GM23338 (cell line): ENCODE results near the gene BRICD5. TPM values are rescaled to one million over a fixed set of nuclear protein-coding genes. Genes with fewer than 3 reads are reported as not detected.
A peak's percentile ranks its signal among the peaks of the same experiment; 100 is the strongest.

Experiments
- ATAC-seq: fragments of 200-7000 bp; cut with Tn5 transposase; 3 replicates; pipeline ENCODE4 v1.9.1; 2020
- DNase-seq: peaks from one replicate; pipeline ENCODE4 v3.0.0-alpha.2; 2015; ENCODE audit warnings: low spot score
- H2AFZ ChIP-seq: fragments of 200-600 bp; sonication (generic); 2 replicates; pipeline ENCODE4 v1.8.0; 2016; ENCODE audit warnings: antibody characterized with exemption, mild to moderate bottlenecking, moderate library complexity
- H3F3A ChIP-seq: fragments of 200-600 bp; sonication (generic); replicated peaks from 2 replicates; pipeline ENCODE4 v1.8.0; 2017; ENCODE audit warnings: antibody characterized with exemption, mixed run types, low read depth
- H3K27ac ChIP-seq: fragments of 200-600 bp; sonication (generic); 2 replicates; pipeline ENCODE4 v1.6.1; 2016; ENCODE audit warnings: low read depth
- H3K27me3 ChIP-seq: fragments of 200-600 bp; sonication (generic); 2 replicates; pipeline ENCODE4 v1.8.0; 2016; ENCODE audit warnings: mild to moderate bottlenecking, mixed run types, moderate library complexity; ENCODE audit not compliant: insufficient read depth
- H3K36me3 ChIP-seq: fragments of 200-600 bp; sonication (generic); 2 replicates; pipeline ENCODE4 v1.8.0; 2016; ENCODE audit warnings: mild to moderate bottlenecking; ENCODE audit not compliant: insufficient read depth
- H3K4me1 ChIP-seq: fragments of 200-600 bp; sonication (generic); 2 replicates; pipeline ENCODE4 v1.8.0; 2016; ENCODE audit warnings: mild to moderate bottlenecking, moderate library complexity; ENCODE audit not compliant: insufficient read depth
- H3K4me2 ChIP-seq: fragments of 200-600 bp; sonication (generic); 2 replicates; pipeline ENCODE4 v1.7.1; 2017; ENCODE audit warnings: mixed run types
- H3K4me3 ChIP-seq: fragments of 200-600 bp; sonication (generic); 2 replicates; pipeline ENCODE4 v1.6.1; 2016; ENCODE audit warnings: mixed run types
- H3K79me2 ChIP-seq: fragments of 200-600 bp; sonication (generic); replicated peaks from 2 replicates; pipeline ENCODE4 v1.8.0; 2017; ENCODE audit warnings: mild to moderate bottlenecking; ENCODE audit not compliant: insufficient read depth
- H3K9me2 ChIP-seq: fragments of 200-600 bp; sonication (generic); 2 replicates; pipeline ENCODE4 v1.8.0; 2017; ENCODE audit not compliant: insufficient read depth
- H4K20me1 ChIP-seq: fragments of 200-600 bp; sonication (generic); replicated peaks from 2 replicates; pipeline ENCODE4 v1.8.0; 2017; ENCODE audit warnings: mild to moderate bottlenecking; ENCODE audit not compliant: insufficient read depth
- H3K27ac Mint-ChIP-seq: 2 replicates; pipeline ENCODE4 v1.8.0; 2020; ENCODE audit warnings: inconsistent platforms, mild to moderate bottlenecking, moderate library complexity, mixed read lengths
- H3K27me3 Mint-ChIP-seq: 3 replicates; pipeline ENCODE4 v1.8.0; 2022; ENCODE audit warnings: low read depth, mild to moderate bottlenecking, moderate library complexity, mixed read lengths, inconsistent platforms; ENCODE audit not compliant: insufficient read depth, poor library complexity
- H3K36me3 Mint-ChIP-seq: 3 replicates; pipeline ENCODE4 v1.8.0; 2021; ENCODE audit warnings: low read depth, mild to moderate bottlenecking, inconsistent platforms, moderate library complexity, mixed read lengths
- H3K4me1 Mint-ChIP-seq: 3 replicates; pipeline ENCODE4 v1.8.0; 2020; ENCODE audit warnings: mild to moderate bottlenecking, inconsistent platforms, mixed read lengths
- H3K4me3 Mint-ChIP-seq: 3 replicates; pipeline ENCODE4 v1.8.0; 2021; ENCODE audit warnings: moderate library complexity, mild to moderate bottlenecking, inconsistent platforms, mixed read lengths
- H3K9me3 Mint-ChIP-seq: 3 replicates; pipeline ENCODE4 v1.8.0; 2020; ENCODE audit warnings: moderate library complexity, mild to moderate bottlenecking, inconsistent platforms, mixed read lengths
- CREB1 ChIP-seq: fragments of 250-450 bp; sonication (Bioruptor Pico); IDR thresholded peaks from 2 replicates; pipeline ENCODE4 v1.5.0; 2020; ENCODE audit warnings: low read depth, mild to moderate bottlenecking, moderate library complexity
- ETS1 ChIP-seq: IDR thresholded peaks from 2 replicates; pipeline ENCODE4 v1.6.1; 2016; ENCODE audit warnings: antibody characterized with exemption
- EZH2 ChIP-seq: fragments of 200-600 bp; sonication (generic); IDR thresholded peaks from one replicate; pipeline ENCODE4 v1.8.0; 2017; ENCODE audit warnings: antibody characterized with exemption, mild to moderate bottlenecking, low read depth; ENCODE audit not compliant: unreplicated experiment
- EZH2phosphoT487 ChIP-seq: fragments of 200-600 bp; sonication (generic); IDR thresholded peaks from one replicate; pipeline ENCODE4 v1.8.1; 2018; ENCODE audit warnings: antibody characterized with exemption; ENCODE audit not compliant: unreplicated experiment
- JUNB ChIP-seq: IDR thresholded peaks from one replicate; pipeline ENCODE4 v1.6.1; 2016; ENCODE audit warnings: antibody characterized with exemption; ENCODE audit not compliant: unreplicated experiment
- NANOG ChIP-seq: IDR thresholded peaks from 2 replicates; pipeline ENCODE4 v1.6.1; 2016; ENCODE audit warnings: antibody characterized with exemption, borderline replicate concordance
- POLR2AphosphoS5 ChIP-seq: IDR thresholded peaks from 2 replicates; pipeline ENCODE4 v1.6.1; 2016; ENCODE audit warnings: antibody characterized with exemption, low read depth
- STAT1 ChIP-seq: IDR thresholded peaks from one replicate; pipeline ENCODE4 v1.6.1; 2016; ENCODE audit warnings: antibody characterized with exemption; ENCODE audit not compliant: unreplicated experiment
- ZNF114 ChIP-seq: fragments of 250-450 bp; sonication (Bioruptor Pico); IDR thresholded peaks from 2 replicates; pipeline ENCODE4 v1.5.0; 2020; ENCODE audit warnings: mild to moderate bottlenecking, moderate library complexity
- ZNF331 ChIP-seq: fragments of 250-450 bp; sonication (Bioruptor Pico); IDR thresholded peaks from 2 replicates; pipeline ENCODE4 v1.5.0; 2020; ENCODE audit warnings: low read depth, mild to moderate bottlenecking, moderate library complexity
- ZNF462 ChIP-seq: fragments of 250-450 bp; sonication (Bioruptor Pico); IDR thresholded peaks from 2 replicates; pipeline ENCODE4 v1.5.0; 2020; ENCODE audit warnings: mild to moderate bottlenecking, moderate library complexity
- polyA plus RNA-seq: library from polyadenylated mRNA; unstranded; fragments of >200 nt; fragmentation: Nextera tagmentation; extraction: Ambion mirVana; gene quantifications from 2 replicates; pipeline ENCODE4 v1.2.1, GENCODE V29; 2016
- total RNA-seq: library from RNA; depleted of rRNA; stranded (reverse); fragments of >200 nt; shearing (Covaris generic); gene quantifications from 2 replicates; pipeline ENCODE4 v1.2.3, GENCODE V29; 2014
- TF ChIP-seq, protein P1 (sequence below), 2 experiments: fragments of 200-600 bp in 1 of 2; sonication (generic) in 1 of 2; conservative IDR thresholded peaks; 2 replicates each; pipeline versions ENCODE4 v1.5.1 to v1.6.1; 2016 to 2017; ENCODE audit warnings: antibody characterized with exemption in 2 of 2, low read depth in 2 of 2, mild to moderate bottlenecking in 2 of 2, moderate library complexity in 1 of 2
- TF ChIP-seq, protein P2 (sequence below): IDR thresholded peaks from one replicate; pipeline ENCODE4 v1.6.1; 2018; ENCODE audit warnings: antibody characterized with exemption; ENCODE audit not compliant: unreplicated experiment

BRICD5 gene
- total and polyA plus RNA-seq, 2 experiments from 2014 or later = 5.3 to 6.3 TPM

DNA sequence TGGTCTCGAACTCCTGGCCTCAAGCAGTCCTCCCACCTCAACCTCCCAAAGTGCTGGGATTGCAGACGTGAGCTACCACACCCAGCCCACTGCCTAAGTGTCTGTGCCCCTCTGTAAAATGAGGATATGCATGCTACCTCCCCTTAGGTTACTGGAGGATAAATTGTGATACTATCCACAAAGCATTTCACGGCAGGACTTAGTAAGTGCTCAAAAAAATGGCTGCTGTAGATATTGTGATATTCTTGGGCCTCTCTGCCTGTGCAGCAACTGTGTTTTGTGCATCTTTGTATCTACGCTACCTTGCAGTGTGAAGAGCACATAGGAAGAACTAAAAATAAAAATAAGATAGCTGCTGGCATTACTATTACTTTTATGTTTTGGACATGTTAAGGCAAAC lies 12.4 kb downstream of the BRICD5 start:
- Mint-ChIP-seq H3K27me3 (peaks cover 40% of the 10 kb centered on the region), H3K9me3 (no peaks in the 10 kb centered on the region), H3K36me3 (no peaks in the 10 kb centered on the region; the same call in 2 of the 3 replicates), H3K27ac (no peak overlapping the region), H3K4me1 (no peaks in the 10 kb centered on the region), H3K4me3 (peak overlapping the region; percentile 63)
- ATAC-seq = no peak
- Histone ChIP-seq H3K36me3 (no peaks in the 10 kb centered on the region), H3F3A (no peaks in the 10 kb centered on the region), H3K4me3 (no peak overlapping the region), H3K27me3 (peaks cover 54% of the 10 kb centered on the region), H2AFZ (no peak overlapping the region), H3K27ac (no peak overlapping the region), H4K20me1 (no peaks in the 10 kb centered on the region), H3K79me2 (no peaks in the 10 kb centered on the region), H3K4me1 (no peaks in the 10 kb centered on the region; the same call in 1 of the 2 replicates), H3K9me2 (no peaks in the 10 kb centered on the region), H3K4me2 (no peak overlapping the region)
- DNase-seq = no peak
- TF ChIP-seq ETS1 = no peak
- TF ChIP-seq STAT1 = no peak
- TF ChIP-seq CREB1 (CRISPR knock-in tag) = no peak
- TF ChIP-seq, protein P1, sequence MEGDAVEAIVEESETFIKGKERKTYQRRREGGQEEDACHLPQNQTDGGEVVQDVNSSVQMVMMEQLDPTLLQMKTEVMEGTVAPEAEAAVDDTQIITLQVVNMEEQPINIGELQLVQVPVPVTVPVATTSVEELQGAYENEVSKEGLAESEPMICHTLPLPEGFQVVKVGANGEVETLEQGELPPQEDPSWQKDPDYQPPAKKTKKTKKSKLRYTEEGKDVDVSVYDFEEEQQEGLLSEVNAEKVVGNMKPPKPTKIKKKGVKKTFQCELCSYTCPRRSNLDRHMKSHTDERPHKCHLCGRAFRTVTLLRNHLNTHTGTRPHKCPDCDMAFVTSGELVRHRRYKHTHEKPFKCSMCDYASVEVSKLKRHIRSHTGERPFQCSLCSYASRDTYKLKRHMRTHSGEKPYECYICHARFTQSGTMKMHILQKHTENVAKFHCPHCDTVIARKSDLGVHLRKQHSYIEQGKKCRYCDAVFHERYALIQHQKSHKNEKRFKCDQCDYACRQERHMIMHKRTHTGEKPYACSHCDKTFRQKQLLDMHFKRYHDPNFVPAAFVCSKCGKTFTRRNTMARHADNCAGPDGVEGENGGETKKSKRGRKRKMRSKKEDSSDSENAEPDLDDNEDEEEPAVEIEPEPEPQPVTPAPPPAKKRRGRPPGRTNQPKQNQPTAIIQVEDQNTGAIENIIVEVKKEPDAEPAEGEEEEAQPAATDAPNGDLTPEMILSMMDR (conservative IDR thresholded peaks at IDR 0.05; ENCODE audit: low read depth in 2 of 2) = no peak
- no peak for TF ChIP-seq EZH2phosphoT487
- no peak for TF ChIP-seq NANOG
- TF ChIP-seq POLR2AphosphoS5 = no peak
- TF ChIP-seq ZNF331 (CRISPR knock-in tag) = no peak
- no peak for TF ChIP-seq ZNF114 (CRISPR knock-in tag)
- TF ChIP-seq, protein P2, sequence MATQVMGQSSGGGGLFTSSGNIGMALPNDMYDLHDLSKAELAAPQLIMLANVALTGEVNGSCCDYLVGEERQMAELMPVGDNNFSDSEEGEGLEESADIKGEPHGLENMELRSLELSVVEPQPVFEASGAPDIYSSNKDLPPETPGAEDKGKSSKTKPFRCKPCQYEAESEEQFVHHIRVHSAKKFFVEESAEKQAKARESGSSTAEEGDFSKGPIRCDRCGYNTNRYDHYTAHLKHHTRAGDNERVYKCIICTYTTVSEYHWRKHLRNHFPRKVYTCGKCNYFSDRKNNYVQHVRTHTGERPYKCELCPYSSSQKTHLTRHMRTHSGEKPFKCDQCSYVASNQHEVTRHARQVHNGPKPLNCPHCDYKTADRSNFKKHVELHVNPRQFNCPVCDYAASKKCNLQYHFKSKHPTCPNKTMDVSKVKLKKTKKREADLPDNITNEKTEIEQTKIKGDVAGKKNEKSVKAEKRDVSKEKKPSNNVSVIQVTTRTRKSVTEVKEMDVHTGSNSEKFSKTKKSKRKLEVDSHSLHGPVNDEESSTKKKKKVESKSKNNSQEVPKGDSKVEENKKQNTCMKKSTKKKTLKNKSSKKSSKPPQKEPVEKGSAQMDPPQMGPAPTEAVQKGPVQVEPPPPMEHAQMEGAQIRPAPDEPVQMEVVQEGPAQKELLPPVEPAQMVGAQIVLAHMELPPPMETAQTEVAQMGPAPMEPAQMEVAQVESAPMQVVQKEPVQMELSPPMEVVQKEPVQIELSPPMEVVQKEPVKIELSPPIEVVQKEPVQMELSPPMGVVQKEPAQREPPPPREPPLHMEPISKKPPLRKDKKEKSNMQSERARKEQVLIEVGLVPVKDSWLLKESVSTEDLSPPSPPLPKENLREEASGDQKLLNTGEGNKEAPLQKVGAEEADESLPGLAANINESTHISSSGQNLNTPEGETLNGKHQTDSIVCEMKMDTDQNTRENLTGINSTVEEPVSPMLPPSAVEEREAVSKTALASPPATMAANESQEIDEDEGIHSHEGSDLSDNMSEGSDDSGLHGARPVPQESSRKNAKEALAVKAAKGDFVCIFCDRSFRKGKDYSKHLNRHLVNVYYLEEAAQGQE = no peak
- no peak for TF ChIP-seq JUNB
- TF ChIP-seq ZNF462 (CRISPR knock-in tag) = no peak
- no peak for TF ChIP-seq EZH2
